Chondrocyte (in vitro differentiated cells): ENCODE data around the gene INSYN1. TPM values are rescaled to one million over a fixed set of nuclear protein-coding genes. Genes with fewer than 3 reads are reported as not detected.
"Not testable (repeated sequence)": the region's sequence is repeated elsewhere in the genome, so short reads cannot be mapped to it uniquely, and the experiment has no call there.

Source experiments
- DNase-seq: peaks from one replicate; pipeline ENCODE4 v3.0.0; 2021; ENCODE audit warnings: mixed read lengths, low spot score
- H3K27ac Mint-ChIP-seq: one replicate; pipeline ENCODE4 v1.8.0; 2021; ENCODE audit warnings: mild to moderate bottlenecking, moderate library complexity, mixed read lengths; ENCODE audit not compliant: unreplicated experiment
- H3K27me3 Mint-ChIP-seq: 2 replicates; pipeline ENCODE4 v1.8.0; 2021; ENCODE audit warnings: low read depth, mixed read lengths
- H3K36me3 Mint-ChIP-seq: 2 replicates; pipeline ENCODE4 v1.8.0; 2021; ENCODE audit warnings: low read depth, mixed read lengths
- H3K4me1 Mint-ChIP-seq: 2 replicates; pipeline ENCODE4 v1.8.0; 2021; ENCODE audit warnings: low read depth, mild to moderate bottlenecking, mixed read lengths
- H3K4me3 Mint-ChIP-seq: one replicate; pipeline ENCODE4 v1.8.0; 2021; ENCODE audit warnings: mild to moderate bottlenecking, moderate library complexity, mixed read lengths; ENCODE audit not compliant: unreplicated experiment
- H3K9me3 Mint-ChIP-seq: 2 replicates; pipeline ENCODE4 v1.8.0; 2021; ENCODE audit warnings: low read depth, mixed read lengths
- CTCF ChIP-seq: fragments of 200-600 bp; sonication (generic); IDR thresholded peaks from 2 replicates; pipeline ENCODE4 v1.5.0; 2021; ENCODE audit warnings: antibody characterized with exemption, mild to moderate bottlenecking, moderate library complexity
- total RNA-seq: library from RNA; stranded (reverse); gene quantifications from 3 replicates; pipeline ENCODE4 v1.2.1, GENCODE V29; 2021

INSYN1 gene
- total RNA-seq, 1 donor from 2014 or later, result 23.0 TPM

GRCh38 chr15:73732930-73733329 lies 20.2 kb downstream of the INSYN1 start:
- H3K36me3 Mint-ChIP-seq, result no peaks in the 10 kb centered on the region
- no peaks in the 10 kb centered on the region for H3K4me1 Mint-ChIP-seq

GRCh38 chr15:73732051-73732450 lies 21.1 kb downstream of the INSYN1 start:
- not testable (repeated sequence) for H3K36me3 Mint-ChIP-seq, H3K4me1 Mint-ChIP-seq, H3K4me3 Mint-ChIP-seq, H3K27ac Mint-ChIP-seq, H3K9me3 Mint-ChIP-seq, H3K27me3 Mint-ChIP-seq, DNase-seq

More at GRCh38 chr15:73732930-73733329, 20.2 kb downstream of the INSYN1 start:
- TF ChIP-seq CTCF, result no peak
- Mint-ChIP-seq H3K27ac (no peak overlapping the region), H3K9me3 (no peaks in the 10 kb centered on the region), H3K4me3 (no peak overlapping the region), H3K27me3 (peaks cover 6% of the 10 kb centered on the region)
- DNase-seq, result no peak

- no peaks in the 10 kb centered on the region for H3K27me3 Mint-ChIP-seq
- no peak for TF ChIP-seq CTCF
- no peaks in the 10 kb centered on the region for H3K9me3 Mint-ChIP-seq
- no peak overlapping the region for H3K4me3 Mint-ChIP-seq
- no peaks in the 10 kb centered on the region for H3K4me1 Mint-ChIP-seq
- H3K27ac Mint-ChIP-seq, result no peak overlapping the region
- DNase-seq, result no peak
- no peaks in the 10 kb centered on the region for H3K36me3 Mint-ChIP-seq
These were observed 25.7 kb downstream of the INSYN1 start for GRCh38 chr15:73727330-73727976.

GRCh38 chr15:73724212-73724611 lies 28.9 kb downstream of the INSYN1 start:
- H3K27me3 Mint-ChIP-seq, result peaks cover 2% of the 10 kb centered on the region
- no peak overlapping the region for H3K27ac Mint-ChIP-seq
- no peaks in the 10 kb centered on the region for H3K36me3 Mint-ChIP-seq
- no peak overlapping the region for H3K4me3 Mint-ChIP-seq
- no peak for DNase-seq
- H3K4me1 Mint-ChIP-seq, result no peaks in the 10 kb centered on the region
- H3K9me3 Mint-ChIP-seq, result no peaks in the 10 kb centered on the region
- no peak for TF ChIP-seq CTCF

GRCh38 chr15:73723191-73723590 lies 30.0 kb downstream of the INSYN1 start:
- Mint-ChIP-seq H3K9me3 (no peaks in the 10 kb centered on the region), H3K27ac (no peak overlapping the region), H3K4me1 (no peaks in the 10 kb centered on the region), H3K27me3 (peaks cover 2% of the 10 kb centered on the region), H3K36me3 (no peaks in the 10 kb centered on the region), H3K4me3 (no peak overlapping the region)
- no peak for DNase-seq
- no peak for TF ChIP-seq CTCF

- Mint-ChIP-seq H3K36me3 (no peaks in the 10 kb centered on the region), H3K9me3 (no peaks in the 10 kb centered on the region), H3K4me3 (no peak overlapping the region), H3K27ac (no peak overlapping the region), H3K27me3 (peaks cover 2% of the 10 kb centered on the region), H3K4me1 (no peaks in the 10 kb centered on the region)
- TF ChIP-seq CTCF, result no peak
- no peak for DNase-seq
These were observed 30.7 kb downstream of the INSYN1 start for GRCh38 chr15:73722425-73722824.
